Measurements from ENCODE around the gene USP32. TPM values are rescaled to one million over a fixed set of nuclear protein-coding genes. Genes with fewer than 3 reads are reported as not detected.

Gene USP32
- total and polyA plus RNA-seq, 2 of the 8 experiments (the other 6 are each of a cell fraction or from before 2014, with no cell fraction given) = 29.6 to 112 TPM

DNA sequence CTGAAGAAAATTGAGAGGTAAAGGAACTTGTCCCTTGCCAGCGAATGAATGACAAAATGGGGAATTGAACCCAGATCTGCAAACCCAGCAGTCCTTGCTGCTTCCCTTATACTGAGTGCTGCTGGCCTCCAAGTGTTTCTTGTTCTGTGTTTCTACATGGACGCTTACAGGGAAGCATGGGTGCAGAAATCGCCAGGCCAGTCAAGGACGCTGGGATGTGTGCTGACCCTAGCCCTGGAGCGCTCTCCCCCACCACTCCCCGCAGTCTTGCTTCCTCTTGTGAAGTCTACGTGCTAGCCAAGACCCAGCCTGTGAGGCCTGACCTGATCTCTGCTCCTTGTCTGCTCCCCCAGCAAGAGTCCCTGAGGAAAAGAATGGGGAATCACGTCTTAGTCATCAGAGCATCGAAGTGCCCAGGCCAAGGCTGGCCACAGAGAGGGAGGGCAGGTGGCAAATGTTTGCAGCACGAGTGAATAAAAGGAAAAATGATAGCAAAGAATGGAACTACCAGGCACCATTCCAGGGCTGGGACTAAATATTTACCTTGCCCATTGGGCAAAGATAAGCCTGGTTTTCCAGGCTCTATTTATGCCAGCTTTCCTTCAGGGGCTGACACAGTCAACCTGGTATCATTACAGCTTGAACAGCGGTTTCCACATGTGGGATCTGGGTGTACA lies 224.7 kb downstream of the USP32 start (continued):
- TF ChIP-seq, protein P1, sequence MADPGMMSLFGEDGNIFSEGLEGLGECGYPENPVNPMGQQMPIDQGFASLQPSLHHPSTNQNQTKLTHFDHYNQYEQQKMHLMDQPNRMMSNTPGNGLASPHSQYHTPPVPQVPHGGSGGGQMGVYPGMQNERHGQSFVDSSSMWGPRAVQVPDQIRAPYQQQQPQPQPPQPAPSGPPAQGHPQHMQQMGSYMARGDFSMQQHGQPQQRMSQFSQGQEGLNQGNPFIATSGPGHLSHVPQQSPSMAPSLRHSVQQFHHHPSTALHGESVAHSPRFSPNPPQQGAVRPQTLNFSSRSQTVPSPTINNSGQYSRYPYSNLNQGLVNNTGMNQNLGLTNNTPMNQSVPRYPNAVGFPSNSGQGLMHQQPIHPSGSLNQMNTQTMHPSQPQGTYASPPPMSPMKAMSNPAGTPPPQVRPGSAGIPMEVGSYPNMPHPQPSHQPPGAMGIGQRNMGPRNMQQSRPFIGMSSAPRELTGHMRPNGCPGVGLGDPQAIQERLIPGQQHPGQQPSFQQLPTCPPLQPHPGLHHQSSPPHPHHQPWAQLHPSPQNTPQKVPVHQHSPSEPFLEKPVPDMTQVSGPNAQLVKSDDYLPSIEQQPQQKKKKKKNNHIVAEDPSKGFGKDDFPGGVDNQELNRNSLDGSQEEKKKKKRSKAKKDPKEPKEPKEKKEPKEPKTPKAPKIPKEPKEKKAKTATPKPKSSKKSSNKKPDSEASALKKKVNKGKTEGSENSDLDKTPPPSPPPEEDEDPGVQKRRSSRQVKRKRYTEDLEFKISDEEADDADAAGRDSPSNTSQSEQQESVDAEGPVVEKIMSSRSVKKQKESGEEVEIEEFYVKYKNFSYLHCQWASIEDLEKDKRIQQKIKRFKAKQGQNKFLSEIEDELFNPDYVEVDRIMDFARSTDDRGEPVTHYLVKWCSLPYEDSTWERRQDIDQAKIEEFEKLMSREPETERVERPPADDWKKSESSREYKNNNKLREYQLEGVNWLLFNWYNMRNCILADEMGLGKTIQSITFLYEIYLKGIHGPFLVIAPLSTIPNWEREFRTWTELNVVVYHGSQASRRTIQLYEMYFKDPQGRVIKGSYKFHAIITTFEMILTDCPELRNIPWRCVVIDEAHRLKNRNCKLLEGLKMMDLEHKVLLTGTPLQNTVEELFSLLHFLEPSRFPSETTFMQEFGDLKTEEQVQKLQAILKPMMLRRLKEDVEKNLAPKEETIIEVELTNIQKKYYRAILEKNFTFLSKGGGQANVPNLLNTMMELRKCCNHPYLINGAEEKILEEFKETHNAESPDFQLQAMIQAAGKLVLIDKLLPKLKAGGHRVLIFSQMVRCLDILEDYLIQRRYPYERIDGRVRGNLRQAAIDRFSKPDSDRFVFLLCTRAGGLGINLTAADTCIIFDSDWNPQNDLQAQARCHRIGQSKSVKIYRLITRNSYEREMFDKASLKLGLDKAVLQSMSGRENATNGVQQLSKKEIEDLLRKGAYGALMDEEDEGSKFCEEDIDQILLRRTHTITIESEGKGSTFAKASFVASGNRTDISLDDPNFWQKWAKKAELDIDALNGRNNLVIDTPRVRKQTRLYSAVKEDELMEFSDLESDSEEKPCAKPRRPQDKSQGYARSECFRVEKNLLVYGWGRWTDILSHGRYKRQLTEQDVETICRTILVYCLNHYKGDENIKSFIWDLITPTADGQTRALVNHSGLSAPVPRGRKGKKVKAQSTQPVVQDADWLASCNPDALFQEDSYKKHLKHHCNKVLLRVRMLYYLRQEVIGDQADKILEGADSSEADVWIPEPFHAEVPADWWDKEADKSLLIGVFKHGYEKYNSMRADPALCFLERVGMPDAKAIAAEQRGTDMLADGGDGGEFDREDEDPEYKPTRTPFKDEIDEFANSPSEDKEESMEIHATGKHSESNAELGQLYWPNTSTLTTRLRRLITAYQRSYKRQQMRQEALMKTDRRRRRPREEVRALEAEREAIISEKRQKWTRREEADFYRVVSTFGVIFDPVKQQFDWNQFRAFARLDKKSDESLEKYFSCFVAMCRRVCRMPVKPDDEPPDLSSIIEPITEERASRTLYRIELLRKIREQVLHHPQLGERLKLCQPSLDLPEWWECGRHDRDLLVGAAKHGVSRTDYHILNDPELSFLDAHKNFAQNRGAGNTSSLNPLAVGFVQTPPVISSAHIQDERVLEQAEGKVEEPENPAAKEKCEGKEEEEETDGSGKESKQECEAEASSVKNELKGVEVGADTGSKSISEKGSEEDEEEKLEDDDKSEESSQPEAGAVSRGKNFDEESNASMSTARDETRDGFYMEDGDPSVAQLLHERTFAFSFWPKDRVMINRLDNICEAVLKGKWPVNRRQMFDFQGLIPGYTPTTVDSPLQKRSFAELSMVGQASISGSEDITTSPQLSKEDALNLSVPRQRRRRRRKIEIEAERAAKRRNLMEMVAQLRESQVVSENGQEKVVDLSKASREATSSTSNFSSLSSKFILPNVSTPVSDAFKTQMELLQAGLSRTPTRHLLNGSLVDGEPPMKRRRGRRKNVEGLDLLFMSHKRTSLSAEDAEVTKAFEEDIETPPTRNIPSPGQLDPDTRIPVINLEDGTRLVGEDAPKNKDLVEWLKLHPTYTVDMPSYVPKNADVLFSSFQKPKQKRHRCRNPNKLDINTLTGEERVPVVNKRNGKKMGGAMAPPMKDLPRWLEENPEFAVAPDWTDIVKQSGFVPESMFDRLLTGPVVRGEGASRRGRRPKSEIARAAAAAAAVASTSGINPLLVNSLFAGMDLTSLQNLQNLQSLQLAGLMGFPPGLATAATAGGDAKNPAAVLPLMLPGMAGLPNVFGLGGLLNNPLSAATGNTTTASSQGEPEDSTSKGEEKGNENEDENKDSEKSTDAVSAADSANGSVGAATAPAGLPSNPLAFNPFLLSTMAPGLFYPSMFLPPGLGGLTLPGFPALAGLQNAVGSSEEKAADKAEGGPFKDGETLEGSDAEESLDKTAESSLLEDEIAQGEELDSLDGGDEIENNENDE (IDR thresholded peaks at IDR 0.05; ENCODE audit: insufficient replicate concordance, low read length) = no peak
- TF ChIP-seq, protein P2, sequence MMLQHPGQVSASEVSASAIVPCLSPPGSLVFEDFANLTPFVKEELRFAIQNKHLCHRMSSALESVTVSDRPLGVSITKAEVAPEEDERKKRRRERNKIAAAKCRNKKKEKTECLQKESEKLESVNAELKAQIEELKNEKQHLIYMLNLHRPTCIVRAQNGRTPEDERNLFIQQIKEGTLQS (IDR thresholded peaks at IDR 0.05; ENCODE audit: insufficient read depth, low read depth, low read length) = no peak
- TF ChIP-seq, protein P3, sequence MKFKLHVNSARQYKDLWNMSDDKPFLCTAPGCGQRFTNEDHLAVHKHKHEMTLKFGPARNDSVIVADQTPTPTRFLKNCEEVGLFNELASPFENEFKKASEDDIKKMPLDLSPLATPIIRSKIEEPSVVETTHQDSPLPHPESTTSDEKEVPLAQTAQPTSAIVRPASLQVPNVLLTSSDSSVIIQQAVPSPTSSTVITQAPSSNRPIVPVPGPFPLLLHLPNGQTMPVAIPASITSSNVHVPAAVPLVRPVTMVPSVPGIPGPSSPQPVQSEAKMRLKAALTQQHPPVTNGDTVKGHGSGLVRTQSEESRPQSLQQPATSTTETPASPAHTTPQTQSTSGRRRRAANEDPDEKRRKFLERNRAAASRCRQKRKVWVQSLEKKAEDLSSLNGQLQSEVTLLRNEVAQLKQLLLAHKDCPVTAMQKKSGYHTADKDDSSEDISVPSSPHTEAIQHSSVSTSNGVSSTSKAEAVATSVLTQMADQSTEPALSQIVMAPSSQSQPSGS (IDR thresholded peaks at IDR 0.05; ENCODE audit: low read length) = no peak
